SK-N-MC (cell line): ENCODE data around the gene OR6S1.

Experiments used
- EZH2 ChIP-seq: fragments of 200-600 bp; sonication (generic); IDR thresholded peaks from one replicate; pipeline ENCODE4 v1.6.1; 2017; ENCODE audit warnings: antibody characterized with exemption
- POLR2AphosphoS5 ChIP-seq: IDR thresholded peaks from 2 replicates; pipeline ENCODE4 v1.6.1; 2012; ENCODE audit warnings: mild to moderate bottlenecking, low read depth, low read length, borderline replicate concordance

DNA sequence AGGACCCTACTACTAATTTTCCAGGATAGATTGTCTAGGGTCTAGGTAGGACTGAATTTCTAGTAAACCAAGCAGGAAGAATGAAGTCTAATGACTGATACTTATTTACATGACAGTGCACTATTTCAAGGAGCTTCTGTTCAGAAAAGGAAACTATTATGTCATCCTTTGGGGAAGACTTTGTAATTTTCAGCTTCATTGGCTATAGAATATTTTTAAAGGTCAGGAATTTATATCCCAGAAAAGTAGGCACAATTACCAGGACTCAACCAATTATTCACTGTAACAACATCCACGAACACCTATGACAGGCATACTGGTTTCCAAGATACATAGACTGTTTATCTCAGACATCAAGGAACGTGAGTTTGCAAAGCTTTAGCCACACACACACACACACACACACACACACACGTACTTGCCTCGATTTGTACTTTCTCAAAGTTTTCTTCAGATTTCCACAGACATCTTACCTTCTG, 23.2 kb downstream of the OR6S1 start:
- TF ChIP-seq POLR2AphosphoS5: no peak
- no peak for TF ChIP-seq EZH2
